B cell (primary cell): ENCODE measurements around the gene MYZAP. TPM values are rescaled to one million over a fixed set of nuclear protein-coding genes. Genes with fewer than 3 reads are reported as not detected.
"Not testable (repeated sequence)": the region's sequence is repeated elsewhere in the genome, so short reads cannot be mapped to it uniquely, and the experiment has no call there.

Experiments
- ATAC-seq: fragments of 200-7000 bp; cut with Tn5 transposase; one replicate; pipeline ENCODE4 v1.10.0; 2021; ENCODE audit warnings: low read depth, mild to moderate bottlenecking, moderate number of reproducible peaks, moderate library complexity
- CTCF ChIA-PET: fragments of 350-600 bp; sonication (Branson Sonifier 250); formaldehyde crosslinking; loops from one replicate; lab custom pipeline; 2021; ENCODE audit warnings: antibody characterized with exemption, inconsistent platforms; lab: Charles Lee
- POLR2A ChIA-PET: fragments of 350-600 bp; sonication (Branson Sonifier 250); formaldehyde crosslinking; loops from one replicate; lab custom pipeline; 2021; ENCODE audit warnings: antibody characterized with exemption; lab: Charles Lee
- DNase-seq: peaks from one replicate; pipeline ENCODE4 v3.0.0; 2013
- H2AFZ ChIP-seq: 2 replicates; pipeline ENCODE4 v1.6.1; 2012; ENCODE audit warnings: mild to moderate bottlenecking, low read depth, low read length; ENCODE audit not compliant: insufficient read depth, poor library complexity, severe bottlenecking
- H3K27ac ChIP-seq, 2 donors: 1 replicate in 1 of 2; 2 replicates in 1 of 2; pipeline ENCODE4 v1.5.1; 2012 to 2013; ENCODE audit warnings: low read length in 2 of 2, mild to moderate bottlenecking in 2 of 2, moderate library complexity in 1 of 2
- H3K27me3 ChIP-seq, 4 experiments: fragments of 200-600 bp in 1 of 4; sonication (generic) in 1 of 4; replicated peaks in 1 of 4; 1 replicate in 2 of 4; 2 replicates in 2 of 4; pipeline versions ENCODE4 v1.6.1 to v1.7.0; 2013 to 2016; ENCODE audit warnings: low read length in 3 of 4, mild to moderate bottlenecking in 2 of 4, mixed read lengths in 1 of 4, moderate library complexity in 1 of 4; ENCODE audit not compliant: insufficient read depth in 4 of 4, control insufficient read depth in 3 of 4; ENCODE audit errors: control extremely low read depth in 1 of 4
- H3K36me3 ChIP-seq, 2 experiments: replicated peaks in 1 of 2; 1 replicate in 1 of 2; 2 replicates in 1 of 2; pipeline versions ENCODE4 v1.6.1 to v1.7.1; 2013; ENCODE audit warnings: low read length in 1 of 2; ENCODE audit not compliant: insufficient read depth in 2 of 2, control insufficient read depth in 1 of 2; ENCODE audit errors: control extremely low read depth in 1 of 2, extremely low read depth in 1 of 2
- H3K4me1 ChIP-seq, 2 donors: fragments of 200-600 bp in 1 of 2; sonication (generic) in 1 of 2; 1 replicate in 1 of 2; 2 replicates in 1 of 2; pipeline versions ENCODE4 v1.5.1 to v1.6.1; 2013 to 2017; ENCODE audit warnings: low read length in 2 of 2; ENCODE audit not compliant: control insufficient read depth in 2 of 2, insufficient read depth in 2 of 2
- H3K4me2 ChIP-seq: replicated peaks from 2 replicates; pipeline ENCODE3; 2012; ENCODE audit warnings: mild to moderate bottlenecking, low read depth, low read length; ENCODE audit not compliant: poor library complexity, severe bottlenecking
- H3K4me3 ChIP-seq, 5 experiments: fragments of 200-600 bp in 1 of 5; sonication (generic) in 1 of 5; 1 replicate in 3 of 5; 2 replicates in 2 of 5; pipeline versions ENCODE4 v1.5.1 to v1.7.0; 2011 to 2016; ENCODE audit warnings: low read length in 4 of 5, mild to moderate bottlenecking in 4 of 5, low read depth in 2 of 5, control low read depth in 1 of 5, moderate library complexity in 1 of 5; ENCODE audit not compliant: insufficient read depth in 1 of 5; ENCODE audit errors: control extremely low read depth in 1 of 5, extremely low read depth in 1 of 5
- H3K79me2 ChIP-seq: fragments of 200-600 bp; sonication (generic); one replicate; pipeline ENCODE4 v1.6.0; 2016; ENCODE audit warnings: low read length; ENCODE audit not compliant: control insufficient read depth, insufficient read depth
- H3K9ac ChIP-seq: fragments of 200-600 bp; sonication (generic); 2 replicates; pipeline ENCODE4 v1.6.1; 2017; ENCODE audit warnings: mild to moderate bottlenecking, low read length, moderate library complexity
- H3K9me3 ChIP-seq, 3 donors: one replicate each; pipeline versions ENCODE4 v1.6.1 to v1.7.1; 2013; ENCODE audit warnings: low read length in 2 of 3; ENCODE audit not compliant: control insufficient read depth in 2 of 3, insufficient read depth in 1 of 3; ENCODE audit errors: control extremely low read depth in 1 of 3
- H4K20me1 ChIP-seq: 2 replicates; pipeline ENCODE4 v1.6.0; 2012; ENCODE audit warnings: mild to moderate bottlenecking, low read length; ENCODE audit not compliant: insufficient read depth, control insufficient read depth, poor library complexity, severe bottlenecking
- H3K27ac Mint-ChIP-seq: one replicate; pipeline ENCODE4 v1.8.0; 2021; ENCODE audit warnings: mixed read lengths
- H3K27me3 Mint-ChIP-seq: one replicate; pipeline ENCODE4 v1.8.0; 2021; ENCODE audit warnings: mixed read lengths
- H3K4me1 Mint-ChIP-seq: one replicate; pipeline ENCODE4 v1.8.0; 2021; ENCODE audit warnings: mixed read lengths
- H3K4me3 Mint-ChIP-seq: one replicate; pipeline ENCODE4 v1.8.0; 2021; ENCODE audit warnings: mixed read lengths
- H3K9me3 Mint-ChIP-seq: one replicate; pipeline ENCODE4 v1.8.0; 2022; ENCODE audit warnings: mixed read lengths; ENCODE audit not compliant: insufficient read depth
- EZH2 ChIP-seq: IDR thresholded peaks from 2 replicates; pipeline ENCODE4 v1.6.1; 2012; ENCODE audit warnings: borderline replicate concordance, low read depth, mild to moderate bottlenecking, moderate library complexity, low read length; ENCODE audit not compliant: insufficient read depth, poor library complexity, severe bottlenecking
- WGBS: methylation state at CpG from one replicate; pipeline ENCODE4 v1.1.5; 2013; ENCODE audit warnings: missing lambda C conversion rate; ENCODE audit not compliant: insufficient coverage; 5-methylcytosine and 5-hydroxymethylcytosine counted together
- intact Hi-C: fragments of 100-400 bp; cut with micrococcal nuclease; formaldehyde crosslinking; loops from one replicate; pipeline ENCODE4 v1.10.0; 2022
- polyA plus RNA-seq: library from polyadenylated mRNA; depleted of rRNA; stranded (reverse); fragments of >200 nt; gene quantifications from 2 replicates; pipeline ENCODE4 v1.2.3, GENCODE V29; 2012
- total RNA-seq, 2 donors: library from RNA; stranded (reverse); fragments of 120-200 nt in 1 of 2; gene quantifications; 1 replicate in 1 of 2; 2 replicates in 1 of 2; pipeline versions ENCODE4 v1.2.3 to v1.2.4, GENCODE V29; 2013 to 2022
- TF ChIP-seq, protein P1 (sequence below): fragments of 200-600 bp; IDR thresholded peaks from one replicate; pipeline ENCODE4 v1.8.0; 2022; ENCODE audit warnings: antibody characterized with exemption, mild to moderate bottlenecking

The MYZAP gene
- total and polyA plus RNA-seq, 2 donors (not counting 1 experiment from before 2014, with no cell fraction given) = 1.0 to 2.8 TPM

DNA sequence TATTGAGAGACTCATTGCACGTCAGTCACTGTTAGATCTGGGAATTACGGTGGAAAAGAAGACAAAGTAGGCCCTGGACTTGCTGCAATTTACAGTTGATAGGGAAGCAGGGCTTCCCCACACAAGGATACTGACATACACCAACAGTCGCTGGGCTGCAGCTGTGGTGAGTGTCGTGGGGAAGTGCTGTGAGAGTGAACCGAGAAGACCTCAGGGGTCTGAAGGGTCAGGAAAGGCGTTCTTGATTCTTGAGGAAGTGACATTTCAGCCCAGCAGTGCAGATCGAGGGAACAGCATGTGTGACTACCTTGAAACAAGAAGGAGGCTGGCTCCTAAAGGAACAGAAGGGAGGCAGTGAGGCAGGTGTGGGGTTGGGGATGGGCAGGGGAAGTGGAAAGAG lies 22.5 kb downstream of the MYZAP start:
- Mint-ChIP-seq H3K9me3 (no peaks in the 10 kb centered on the region), H3K4me1 (no peaks in the 10 kb centered on the region), H3K4me3 (no peak overlapping the region), H3K27me3 (peaks cover 6% of the 10 kb centered on the region), H3K27ac (no peak overlapping the region)
- Histone ChIP-seq H3K79me2 (no peaks in the 10 kb centered on the region), H3K27ac (no peak overlapping the region), H3K4me3 (no peak overlapping the region), H3K4me1 (no peaks in the 10 kb centered on the region), H3K36me3 (no peaks in the 10 kb centered on the region), H3K9me3 (no peaks in the 10 kb centered on the region), H3K4me2 (no peak overlapping the region), H3K27me3 (no peaks in the 10 kb centered on the region), H3K9ac (no peak overlapping the region), H2AFZ (no peak overlapping the region), H4K20me1 (no peaks in the 10 kb centered on the region)
- POLR2A ChIA-PET = no interaction called here
- intact Hi-C loops = no loop called here
- no peak for TF ChIP-seq EZH2
- TF ChIP-seq, protein P1, sequence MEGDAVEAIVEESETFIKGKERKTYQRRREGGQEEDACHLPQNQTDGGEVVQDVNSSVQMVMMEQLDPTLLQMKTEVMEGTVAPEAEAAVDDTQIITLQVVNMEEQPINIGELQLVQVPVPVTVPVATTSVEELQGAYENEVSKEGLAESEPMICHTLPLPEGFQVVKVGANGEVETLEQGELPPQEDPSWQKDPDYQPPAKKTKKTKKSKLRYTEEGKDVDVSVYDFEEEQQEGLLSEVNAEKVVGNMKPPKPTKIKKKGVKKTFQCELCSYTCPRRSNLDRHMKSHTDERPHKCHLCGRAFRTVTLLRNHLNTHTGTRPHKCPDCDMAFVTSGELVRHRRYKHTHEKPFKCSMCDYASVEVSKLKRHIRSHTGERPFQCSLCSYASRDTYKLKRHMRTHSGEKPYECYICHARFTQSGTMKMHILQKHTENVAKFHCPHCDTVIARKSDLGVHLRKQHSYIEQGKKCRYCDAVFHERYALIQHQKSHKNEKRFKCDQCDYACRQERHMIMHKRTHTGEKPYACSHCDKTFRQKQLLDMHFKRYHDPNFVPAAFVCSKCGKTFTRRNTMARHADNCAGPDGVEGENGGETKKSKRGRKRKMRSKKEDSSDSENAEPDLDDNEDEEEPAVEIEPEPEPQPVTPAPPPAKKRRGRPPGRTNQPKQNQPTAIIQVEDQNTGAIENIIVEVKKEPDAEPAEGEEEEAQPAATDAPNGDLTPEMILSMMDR = no peak
- CTCF ChIA-PET = no interaction called here
- DNase-seq = no peak
- no peak for ATAC-seq
- 100% methylated on average over 3 of the region's 7 CpGs for WGBS

DNA sequence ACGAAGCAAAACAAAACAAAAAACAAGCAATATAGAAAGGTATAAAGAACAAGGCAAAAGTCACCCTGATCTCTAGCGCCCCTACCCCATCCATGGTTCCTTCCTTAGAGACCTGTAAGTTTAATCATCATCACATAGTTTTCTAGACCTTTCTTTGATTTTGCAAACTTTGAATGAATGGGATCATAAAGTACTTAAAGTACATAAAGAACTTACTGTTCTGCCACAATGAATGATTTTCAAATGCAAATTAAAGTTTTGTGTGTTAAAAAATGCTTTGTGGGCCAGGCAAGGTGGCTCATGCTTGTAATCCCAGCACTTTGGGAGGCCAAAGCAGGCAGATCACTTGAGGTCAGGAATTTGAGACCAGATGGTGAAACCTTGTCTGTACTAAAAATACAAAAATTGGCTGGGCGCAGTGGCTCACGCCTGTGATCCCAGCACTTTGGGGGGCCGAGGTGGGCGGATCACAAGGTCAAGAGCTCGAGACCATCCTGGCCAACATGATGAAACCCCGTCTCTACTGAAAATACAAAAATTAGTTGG lies 24.3 kb downstream of the MYZAP start:
- WGBS = 97% methylated on average over 5 of the region's 8 CpGs
- intact Hi-C loops, H3K27me3 ChIP-seq, H4K20me1 ChIP-seq, H3K4me1 Mint-ChIP-seq, H3K27me3 Mint-ChIP-seq, H3K36me3 ChIP-seq, DNase-seq, H3K27ac ChIP-seq, H3K9ac ChIP-seq, H3K4me2 ChIP-seq, H3K4me3 Mint-ChIP-seq, ATAC-seq, H3K4me1 ChIP-seq, H3K9me3 ChIP-seq, H3K79me2 ChIP-seq, H2AFZ ChIP-seq, POLR2A ChIA-PET, H3K9me3 Mint-ChIP-seq, H3K4me3 ChIP-seq, H3K27ac Mint-ChIP-seq: not testable (repeated sequence)
- CTCF ChIA-PET = interaction anchor here (0.7 to 1.5 kb wide), 3 partner anchors 19 to 56 kb away, joined by 3 to 4 read pairs (median 3); no protein-coding TSS in a partner anchor
